Psoas muscle (tissue), 8 donors: ENCODE results near the gene IHH. TPM values are rescaled to one million over a fixed set of nuclear protein-coding genes. Genes with fewer than 3 reads are reported as not detected.

Experiments
- ATAC-seq, 4 donors: fragments of 200-7000 bp; cut with Tn5 transposase; one replicate each; pipeline ENCODE4 v1.9.1; 2020; ENCODE audit warnings: moderate library complexity in 3 of 4, mild to moderate bottlenecking in 2 of 4
- DNase-seq, 2 donors: peaks; one replicate each; pipeline ENCODE4 v3.0.0-alpha.2; 2020
- H3K27ac ChIP-seq: fragments of 200-600 bp; one replicate; pipeline ENCODE4 v1.8.0; 2022
- H3K27me3 ChIP-seq, 3 donors: fragments of 200-600 bp in 1 of 3; one replicate each; pipeline versions ENCODE4 v1.6.1 to v1.8.0; 2013 to 2022; ENCODE audit warnings: low read length in 2 of 3, mild to moderate bottlenecking in 2 of 3, moderate library complexity in 1 of 3; ENCODE audit not compliant: insufficient read depth in 3 of 3
- H3K36me3 ChIP-seq, 2 donors: fragments of 200-600 bp in 1 of 2; one replicate each; pipeline versions ENCODE4 v1.6.1 to v1.8.0; 2013 to 2022; ENCODE audit warnings: low read depth in 1 of 2, mild to moderate bottlenecking in 1 of 2, moderate library complexity in 1 of 2; ENCODE audit not compliant: insufficient read depth in 1 of 2
- H3K4me1 ChIP-seq: fragments of 200-600 bp; one replicate; pipeline ENCODE4 v1.8.0; 2022
- H3K4me3 ChIP-seq: fragments of 200-600 bp; one replicate; pipeline ENCODE4 v1.8.0; 2022; ENCODE audit warnings: mild to moderate bottlenecking
- H3K9me3 ChIP-seq: fragments of 200-600 bp; one replicate; pipeline ENCODE4 v1.8.0; 2022
- WGBS, 3 donors: extraction: QIAGEN DNeasy Blood & Tissue Kit; methylation state at CpG; one replicate each; pipeline versions ENCODE4 v1.1.6 to v1.1.7; 2013; 5-methylcytosine and 5-hydroxymethylcytosine counted together
- intact Hi-C, 2 donors: fragments of 100-400 bp; cut with DNase I; formaldehyde crosslinking; loops; one replicate each; pipeline versions ENCODE4 v1.11.0 to v1.14.2; 2022
- long read RNA-seq, 2 donors: library from polyadenylated mRNA; unstranded; transcript quantifications; one replicate each; pipeline ENCODE4 v2.0.0, GENCODE V29; 2021
- polyA plus RNA-seq, 3 donors: library from polyadenylated mRNA; stranded (reverse); fragments of 200-250 nt; gene quantifications; one replicate each; pipeline ENCODE4 v1.2.3, GENCODE V29; 2013
- total RNA-seq, 4 donors: library from RNA; stranded (reverse); fragmentation: NEBNext Ultra II Directional in 2 of 4; extraction: Animal tissue kit (Norgen Biotek cat#: 25700) in 2 of 4; gene quantifications; one replicate each; pipeline versions ENCODE4 v1.2.1 to v1.2.4, GENCODE V29; 2021 to 2023
- TF ChIP-seq, protein P1 (sequence below): fragments of 200-600 bp; IDR thresholded peaks from one replicate; pipeline ENCODE4 v1.8.0; 2022; ENCODE audit warnings: antibody characterized with exemption
- donor health status: healthy with polysubstance abuse.
- donor health status: DM: no; HTN: no; CAD: no; lungs with moderate emphysema.
- donor health status: Bipolar disorder and iron deficiency.
- donor health status: healthy.
- donor health status: DM: yes; HTN: yes; CAD: no.
- donor health status: DM: no; HTN: no; CAD: no.
- donor health status: DM: no; HTN: no; CAD: no.
- donor health status: DM: yes; HTN: yes; CAD: no.

Gene IHH
- not detected for total RNA-seq
- under 1 TPM in 2 of 3 donors, not detected in 1; 0.03 to 0.12 TPM for polyA plus RNA-seq
- long read RNA-seq, donor 1 = 0 reads
- long read RNA-seq, donor 2 = 0 reads

- DNase-seq = peak in 1 of 2 donors; percentile 55
- H3K4me3 ChIP-seq = peak within 1 kb of the TSS; percentile 47
- WGBS, 3 donors = 2 to 4% (median 2%) methylated on average over 29 to 76 of the region's 76 CpGs
- intact Hi-C loops = no loop called here
- no peak within 1 kb of the TSS for H3K27ac ChIP-seq
- H3K4me1 ChIP-seq = peaks cover 28% of the 10 kb centered on the region
- no peaks in the 10 kb centered on the region for H3K9me3 ChIP-seq
- ATAC-seq = no peak
- no peaks in the 10 kb centered on the region for H3K36me3 ChIP-seq
- TF ChIP-seq, protein P1, sequence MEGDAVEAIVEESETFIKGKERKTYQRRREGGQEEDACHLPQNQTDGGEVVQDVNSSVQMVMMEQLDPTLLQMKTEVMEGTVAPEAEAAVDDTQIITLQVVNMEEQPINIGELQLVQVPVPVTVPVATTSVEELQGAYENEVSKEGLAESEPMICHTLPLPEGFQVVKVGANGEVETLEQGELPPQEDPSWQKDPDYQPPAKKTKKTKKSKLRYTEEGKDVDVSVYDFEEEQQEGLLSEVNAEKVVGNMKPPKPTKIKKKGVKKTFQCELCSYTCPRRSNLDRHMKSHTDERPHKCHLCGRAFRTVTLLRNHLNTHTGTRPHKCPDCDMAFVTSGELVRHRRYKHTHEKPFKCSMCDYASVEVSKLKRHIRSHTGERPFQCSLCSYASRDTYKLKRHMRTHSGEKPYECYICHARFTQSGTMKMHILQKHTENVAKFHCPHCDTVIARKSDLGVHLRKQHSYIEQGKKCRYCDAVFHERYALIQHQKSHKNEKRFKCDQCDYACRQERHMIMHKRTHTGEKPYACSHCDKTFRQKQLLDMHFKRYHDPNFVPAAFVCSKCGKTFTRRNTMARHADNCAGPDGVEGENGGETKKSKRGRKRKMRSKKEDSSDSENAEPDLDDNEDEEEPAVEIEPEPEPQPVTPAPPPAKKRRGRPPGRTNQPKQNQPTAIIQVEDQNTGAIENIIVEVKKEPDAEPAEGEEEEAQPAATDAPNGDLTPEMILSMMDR = no peak
- H3K27me3 ChIP-seq = peaks cover 0 to 82% (median 19%) of the 10 kb centered on the region in 3 donors
Measured at GRCh38 chr2:219060821-219061791, at the start of gene IHH. Gene IHH, minus strand, starts transcription at chr2:219060921. Its CDS starts 454 bp downstream, at chr2:219060467.

DNA sequence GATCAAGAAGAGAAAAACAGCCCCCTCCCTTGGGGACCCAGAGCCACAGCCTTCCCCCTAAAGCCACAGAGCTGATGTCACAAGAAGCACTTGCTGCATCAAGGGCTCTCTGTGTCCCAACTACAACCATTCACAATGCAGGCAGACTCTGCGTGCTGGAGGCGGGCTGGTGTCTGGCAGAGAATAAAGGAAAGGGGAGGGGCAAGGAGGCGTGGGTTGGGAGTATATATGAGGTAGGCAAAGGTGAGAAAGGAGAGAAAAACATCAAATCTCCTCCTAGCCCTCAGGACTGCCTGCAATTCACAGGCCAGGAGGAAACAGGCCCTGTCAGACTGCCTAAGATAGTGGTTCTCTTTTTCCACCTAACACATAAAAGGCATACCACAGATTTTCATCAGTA lies 48.8 kb upstream of the IHH start:
- WGBS, 3 donors = 74 to 94% (median 83%) methylated on average over 3 of the region's 3 CpGs
- DNase-seq (no peak), ATAC-seq (no peak)
- Histone ChIP-seq H3K4me3 (no peak overlapping the region), H3K9me3 (no peaks in the 10 kb centered on the region), H3K27me3 (no peaks in the 10 kb centered on the region), H3K36me3 (no peaks in the 10 kb centered on the region), H3K27ac (no peak overlapping the region), H3K4me1 (peaks cover 3% of the 10 kb centered on the region)
- intact Hi-C loops = no loop called here
- TF ChIP-seq, protein P1 = no peak

GRCh38 chr2:219107758-219108157 lies 47.0 kb upstream of the IHH start:
- intact Hi-C loops = no loop called here
- TF ChIP-seq, protein P1 = no peak
- H3K27ac ChIP-seq = no peak overlapping the region
- H3K9me3 ChIP-seq = no peaks in the 10 kb centered on the region
- WGBS, 3 donors = 12 to 22% (median 13%) methylated on average over 8 of the region's 8 CpGs
- H3K27me3 ChIP-seq = no peaks in the 10 kb centered on the region
- ATAC-seq (peak; percentile 63 to 96 (median 80)), DNase-seq (peak in 1 of 2 donors; percentile 61)
- peaks cover 3% of the 10 kb centered on the region for H3K4me1 ChIP-seq
- H3K4me3 ChIP-seq = peak overlapping the region; percentile 49
- H3K36me3 ChIP-seq = no peaks in the 10 kb centered on the region

GRCh38 chr2:219106251-219106650 lies 45.5 kb upstream of the IHH start:
- H3K36me3 ChIP-seq = no peaks in the 10 kb centered on the region
- TF ChIP-seq, protein P1 = no peak
- no peak for DNase-seq
- intact Hi-C loops = no loop called here
- H3K4me3 ChIP-seq = no peak overlapping the region
- peaks cover 3% of the 10 kb centered on the region for H3K4me1 ChIP-seq
- 88 to 93% (median 90%) methylated on average over 3 of the region's 3 CpGs for WGBS, 3 donors
- no peak overlapping the region for H3K27ac ChIP-seq
- no peak for ATAC-seq
- no peaks in the 10 kb centered on the region for H3K27me3 ChIP-seq
- H3K9me3 ChIP-seq = no peaks in the 10 kb centered on the region
